Activated B cell treated with CpG ODN at 0.5 μM for 24 hours (primary cell): ENCODE results near the gene ABHD8. TPM values are rescaled to one million over a fixed set of nuclear protein-coding genes. Genes with fewer than 3 reads are reported as not detected.

Source experiments
- ATAC-seq: fragments of 200-7000 bp; cut with Tn5 transposase; one replicate; pipeline ENCODE4 v1.10.0; 2021; ENCODE audit warnings: low read depth, mild to moderate bottlenecking, moderate library complexity
- CTCF ChIA-PET: fragments of 350-600 bp; sonication (Branson Sonifier 250); formaldehyde crosslinking; loops from one replicate; lab custom pipeline; 2021; ENCODE audit warnings: antibody characterized with exemption; lab: Charles Lee
- POLR2A ChIA-PET: fragments of 350-600 bp; sonication (Branson Sonifier 250); formaldehyde crosslinking; loops from one replicate; lab custom pipeline; 2021; ENCODE audit warnings: antibody characterized with exemption; lab: Charles Lee
- DNase-seq: peaks from one replicate; pipeline ENCODE4 v3.0.0; 2022
- H3K27ac Mint-ChIP-seq: one replicate; pipeline ENCODE4 v1.8.0; 2020; ENCODE audit warnings: mixed read lengths
- H3K27me3 Mint-ChIP-seq: one replicate; pipeline ENCODE4 v1.8.0; 2021; ENCODE audit warnings: mixed read lengths
- H3K36me3 Mint-ChIP-seq: one replicate; pipeline ENCODE4 v1.8.0; 2021; ENCODE audit warnings: low read depth, mixed read lengths
- H3K4me1 Mint-ChIP-seq: one replicate; pipeline ENCODE4 v1.8.0; 2021; ENCODE audit warnings: mixed read lengths
- H3K4me3 Mint-ChIP-seq: one replicate; pipeline ENCODE4 v1.8.0; 2020; ENCODE audit warnings: mild to moderate bottlenecking, mixed read lengths
- H3K9me3 Mint-ChIP-seq: one replicate; pipeline ENCODE4 v1.8.0; 2020; ENCODE audit warnings: mixed read lengths
- intact Hi-C: fragments of 100-400 bp; cut with micrococcal nuclease; formaldehyde crosslinking; loops from one replicate; pipeline ENCODE4 v1.15.1; 2024
- total RNA-seq: library from RNA; stranded (reverse); gene quantifications from 2 replicates; pipeline ENCODE4 v1.2.3, GENCODE V29; 2022
- TF ChIP-seq, protein P1 (sequence below): fragments of 200-600 bp; IDR thresholded peaks from one replicate; pipeline ENCODE4 v1.8.0; 2022; ENCODE audit warnings: antibody characterized with exemption, mild to moderate bottlenecking

The ABHD8 gene
- total RNA-seq, 1 donor from 2014 or later: 5.4 TPM

DNA sequence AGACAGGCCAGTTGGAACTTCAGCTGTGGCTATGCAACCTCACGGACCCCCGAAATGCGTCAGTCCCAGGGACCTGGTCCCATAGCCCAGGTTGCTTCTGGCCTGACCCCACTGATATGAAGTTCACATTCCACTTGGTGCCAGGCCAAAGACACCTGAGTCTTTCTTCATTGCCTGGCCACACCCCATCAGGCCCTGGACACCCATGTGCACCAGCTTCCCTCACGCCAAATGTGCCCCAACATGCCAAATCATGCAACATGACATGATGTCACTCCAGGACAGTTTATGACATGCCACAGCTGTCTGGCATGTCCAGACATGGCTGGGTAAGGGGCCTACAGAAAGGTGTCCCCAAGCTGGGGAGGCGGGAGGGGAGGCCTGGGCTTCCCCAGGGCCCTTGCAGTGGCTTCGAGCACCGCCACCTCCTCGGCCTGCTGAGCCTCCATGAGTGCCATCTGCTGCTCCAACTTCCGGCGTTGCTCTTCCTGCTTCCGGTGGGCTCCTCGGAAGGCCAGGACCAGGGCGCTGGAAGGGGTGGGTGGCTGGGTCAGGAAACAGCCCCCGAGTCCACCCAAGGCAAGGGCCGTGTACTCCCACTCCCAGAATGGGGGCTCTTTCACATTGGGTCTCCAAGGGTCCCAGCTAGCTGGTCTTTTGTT lies 53.2 kb downstream of the ABHD8 start:
- no peaks in the 10 kb centered on the region for H3K27me3 Mint-ChIP-seq
- intact Hi-C loops: no loop called here
- no peak overlapping the region for H3K27ac Mint-ChIP-seq
- ATAC-seq (no peak), DNase-seq (no peak)
- no peaks in the 10 kb centered on the region for H3K4me1 Mint-ChIP-seq
- H3K9me3 Mint-ChIP-seq: no peaks in the 10 kb centered on the region
- H3K4me3 Mint-ChIP-seq: no peak overlapping the region
- CTCF ChIA-PET: interaction anchor here (1.7 to 2.7 kb wide), 2 partner anchors 10 to 14 kb away, joined by 5 to 13 read pairs; no protein-coding TSS in a partner anchor
- H3K36me3 Mint-ChIP-seq: no peaks in the 10 kb centered on the region
- POLR2A ChIA-PET: interaction anchor here (1.6 kb wide), 1 partner anchor 10 kb away, joined by 4 read pairs; no protein-coding TSS in a partner anchor
- TF ChIP-seq, protein P1, sequence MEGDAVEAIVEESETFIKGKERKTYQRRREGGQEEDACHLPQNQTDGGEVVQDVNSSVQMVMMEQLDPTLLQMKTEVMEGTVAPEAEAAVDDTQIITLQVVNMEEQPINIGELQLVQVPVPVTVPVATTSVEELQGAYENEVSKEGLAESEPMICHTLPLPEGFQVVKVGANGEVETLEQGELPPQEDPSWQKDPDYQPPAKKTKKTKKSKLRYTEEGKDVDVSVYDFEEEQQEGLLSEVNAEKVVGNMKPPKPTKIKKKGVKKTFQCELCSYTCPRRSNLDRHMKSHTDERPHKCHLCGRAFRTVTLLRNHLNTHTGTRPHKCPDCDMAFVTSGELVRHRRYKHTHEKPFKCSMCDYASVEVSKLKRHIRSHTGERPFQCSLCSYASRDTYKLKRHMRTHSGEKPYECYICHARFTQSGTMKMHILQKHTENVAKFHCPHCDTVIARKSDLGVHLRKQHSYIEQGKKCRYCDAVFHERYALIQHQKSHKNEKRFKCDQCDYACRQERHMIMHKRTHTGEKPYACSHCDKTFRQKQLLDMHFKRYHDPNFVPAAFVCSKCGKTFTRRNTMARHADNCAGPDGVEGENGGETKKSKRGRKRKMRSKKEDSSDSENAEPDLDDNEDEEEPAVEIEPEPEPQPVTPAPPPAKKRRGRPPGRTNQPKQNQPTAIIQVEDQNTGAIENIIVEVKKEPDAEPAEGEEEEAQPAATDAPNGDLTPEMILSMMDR: no peak

DNA sequence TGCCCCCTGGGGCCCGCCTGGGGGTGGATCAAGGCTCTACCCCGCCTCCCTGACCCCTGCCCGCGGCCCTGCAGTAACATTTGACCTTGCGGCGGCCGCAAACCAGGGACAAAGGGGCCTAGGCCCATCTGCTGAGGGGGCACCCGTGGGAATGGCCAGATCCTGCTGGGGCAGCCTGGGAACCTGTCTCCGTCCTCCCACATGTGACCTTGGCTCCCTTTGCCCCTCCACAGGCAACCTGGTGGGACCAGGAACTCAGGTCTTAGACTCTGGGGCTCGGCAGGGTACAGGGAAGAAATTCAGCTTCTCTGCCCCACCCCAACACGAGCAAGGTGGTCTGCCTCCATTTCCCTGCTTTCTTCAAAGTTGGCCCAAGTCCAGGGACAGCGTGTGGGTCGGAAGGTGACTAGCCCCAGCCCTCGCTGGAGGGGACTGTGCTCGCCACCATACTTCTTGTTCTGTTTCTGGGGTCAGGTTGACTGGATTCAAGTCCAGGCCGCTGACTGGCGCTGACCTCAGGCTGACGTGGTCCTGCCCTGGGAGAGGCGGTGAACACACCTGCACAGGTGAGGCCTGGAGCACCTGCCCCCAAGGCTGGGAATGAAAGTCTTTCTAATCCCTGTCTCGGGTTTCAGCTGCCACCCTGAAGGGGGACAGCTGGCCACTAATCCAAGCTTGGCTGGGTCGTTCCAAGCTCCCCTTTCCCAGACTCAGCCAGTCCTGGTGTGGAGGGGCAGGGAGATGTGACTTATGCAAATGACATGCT lies 55.0 kb downstream of the ABHD8 start:
- no peak overlapping the region for H3K4me3 Mint-ChIP-seq
- H3K4me1 Mint-ChIP-seq: peaks cover 3% of the 10 kb centered on the region
- ATAC-seq (no peak), DNase-seq (no peak)
- intact Hi-C loops: no loop called here
- ChIA-PET POLR2A (interaction anchor here (0.6 to 1.9 kb wide), 3 partner anchors 12 to 28 kb away, joined by 3 to 6 read pairs (median 5); partner anchors contain the start of gene OCEL1), CTCF (interaction anchor here (1.7 to 2.7 kb wide), 2 partner anchors 12 kb away, joined by 5 to 13 read pairs; no protein-coding TSS in a partner anchor)
- no peaks in the 10 kb centered on the region for H3K27me3 Mint-ChIP-seq
- no peak overlapping the region for H3K27ac Mint-ChIP-seq
- no peaks in the 10 kb centered on the region for H3K9me3 Mint-ChIP-seq
- TF ChIP-seq, protein P1: no peak
- H3K36me3 Mint-ChIP-seq: no peaks in the 10 kb centered on the region

DNA sequence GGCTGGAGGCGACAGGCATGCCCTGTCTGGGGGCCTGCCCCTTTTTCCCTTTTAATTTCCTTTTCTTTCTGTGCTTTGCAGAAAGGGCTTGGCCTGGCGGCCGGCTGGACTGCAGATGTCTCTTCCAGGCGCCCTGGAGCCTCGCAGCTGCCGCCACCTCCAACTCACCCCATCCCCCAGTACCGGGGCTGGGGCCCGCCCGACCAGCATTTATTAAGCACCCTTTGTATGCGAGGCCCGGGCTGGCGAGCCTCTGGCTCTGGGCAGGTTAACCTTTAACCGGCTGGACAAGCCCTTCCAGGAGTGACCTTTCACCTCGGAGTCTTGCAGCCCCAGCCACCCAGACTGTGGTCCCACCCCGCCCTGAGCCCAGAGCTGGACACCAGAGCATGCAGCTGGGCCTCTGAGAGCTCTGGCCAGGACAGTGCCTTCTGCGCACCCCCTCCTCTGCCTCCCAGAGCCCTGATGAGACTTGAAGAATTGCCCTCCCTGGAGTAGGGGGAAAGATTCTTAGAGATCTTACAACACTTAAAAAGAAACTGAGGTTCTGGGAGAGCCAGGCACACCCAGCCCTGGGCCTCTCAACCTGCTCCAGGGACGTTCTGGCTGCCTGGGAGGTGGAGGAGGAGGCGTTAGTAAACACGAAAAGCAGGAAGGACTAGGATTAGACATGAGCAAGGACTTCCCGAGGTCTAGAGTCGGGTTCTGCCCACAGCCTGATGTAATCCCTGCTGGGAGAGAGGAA lies 56.4 kb downstream of the ABHD8 start:
- DNase-seq: no peak
- TF ChIP-seq, protein P1: no peak
- Mint-ChIP-seq H3K4me3 (peak overlapping the region; percentile 92), H3K36me3 (no peaks in the 10 kb centered on the region), H3K4me1 (peaks cover 13% of the 10 kb centered on the region), H3K9me3 (no peaks in the 10 kb centered on the region), H3K27me3 (no peaks in the 10 kb centered on the region), H3K27ac (no peak overlapping the region)
- ChIA-PET CTCF (no interaction called here), POLR2A (interaction anchor here (1.0 kb wide), 1 partner anchor 14 kb away, joined by 3 read pairs; no protein-coding TSS in a partner anchor)
- intact Hi-C loops: loop anchor here (1.0 to 2.0 kb wide), 3 partner anchors 12 to 21 kb away; partner anchors contain the start of genes BABAM1 and OCEL1
- no peak for ATAC-seq

DNA sequence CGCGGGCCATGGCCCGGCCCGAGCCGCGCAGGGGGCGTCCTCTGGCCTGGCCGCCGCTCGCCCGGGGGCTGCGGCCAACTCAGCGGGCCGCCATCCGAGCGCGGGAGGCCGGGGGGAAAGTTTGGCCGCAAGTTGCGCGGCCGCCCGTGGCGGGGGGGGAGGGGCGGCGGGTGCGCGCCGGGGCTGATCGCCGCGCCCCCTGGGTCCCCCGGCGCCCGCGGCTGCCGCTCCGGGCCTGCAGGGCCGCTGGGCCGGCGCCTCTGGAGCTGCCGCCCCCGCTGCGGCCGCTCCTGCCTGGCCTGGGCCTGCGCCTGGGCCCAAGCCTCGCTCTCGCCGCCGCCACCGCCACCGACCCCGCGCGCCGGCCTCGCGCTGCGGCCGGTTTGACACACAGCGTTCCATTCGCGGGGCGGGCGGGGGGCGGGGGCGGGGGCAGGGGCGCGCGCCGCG lies 57.7 kb downstream of the ABHD8 start, which contains the start of gene NR2F6:
Gene NR2F6 (minus strand): TSS at position 385 of the 450 bp plus-strand sequence. CDS start 699 bp downstream, outside the sequence.
- TF ChIP-seq, protein P1: no peak
- ChIA-PET POLR2A (interaction anchor here (0.5 to 2.0 kb wide), 2 partner anchors 10 to 121 kb away, joined by 5 to 15 read pairs; no protein-coding TSS in a partner anchor), CTCF (no interaction called here)
- Mint-ChIP-seq H3K27me3 (no peaks in the 10 kb centered on the region), H3K9me3 (no peaks in the 10 kb centered on the region), H3K27ac (peak within 1 kb of the TSS; percentile 89), H3K4me1 (peaks cover 13% of the 10 kb centered on the region), H3K36me3 (no peaks in the 10 kb centered on the region), H3K4me3 (peak within 1 kb of the TSS; percentile 92)
- intact Hi-C loops: no loop called here
- no peak for DNase-seq
- peak; percentile 39 for ATAC-seq
